ENCODE results near the gene ADISSP. TPM values are rescaled to one million over a fixed set of nuclear protein-coding genes. Genes with fewer than 3 reads are reported as not detected.

ADISSP gene
- total RNA-seq, 5 donors from 2014 or later (not counting 1 experiment from before 2014, with no cell fraction given), result 16.2 to 28.7 (median 22.6) TPM

DNA sequence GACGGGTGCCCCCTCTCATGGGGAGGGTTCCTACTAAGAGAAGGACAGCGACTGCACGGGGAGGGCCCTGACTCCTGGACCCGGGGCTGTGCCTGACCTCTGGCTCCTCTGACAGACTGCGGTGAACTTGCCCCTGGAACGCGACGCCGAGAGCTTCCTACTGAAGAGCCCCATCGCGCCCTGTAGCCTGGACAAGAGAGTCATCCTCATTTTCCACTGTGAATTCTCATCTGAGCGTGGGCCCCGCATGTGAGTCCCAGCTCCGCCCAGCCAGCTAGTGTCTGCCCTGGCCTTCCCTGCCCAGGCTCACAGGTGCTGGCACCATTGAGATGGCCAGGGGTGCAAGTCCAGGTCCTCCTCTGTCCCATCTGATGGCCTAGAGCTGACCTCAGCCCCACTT is 35.7 kb upstream of the ADISSP start:
- Mint-ChIP-seq H3K4me3 (peak overlapping the region in 1 of 3 donors; percentile 62), H3K9me3 (no peaks in the 10 kb centered on the region), H3K27ac (peak overlapping the region; percentile 99 to 100), H3K4me1 (peaks cover 77 to 92% (median 80%) of the 10 kb centered on the region in 3 donors), H3K36me3 (peaks cover 73% of the 10 kb centered on the region), H3K27me3 (no peaks in the 10 kb centered on the region)
- Histone ChIP-seq H3K27me3 (replicated peaks in 1 of 2; ENCODE audit: control insufficient read depth in 2 of 2, extremely low read depth in 1 of 2, insufficient read depth in 2 of 2, low read length in 1 of 2) (no peaks in the 10 kb centered on the region), H3K4me1 (ENCODE audit: control insufficient read depth in 1 of 2, extremely low read depth in 1 of 2, insufficient read depth in 2 of 2, low read length in 2 of 2) (peaks cover 34 to 95% of the 10 kb centered on the region in 2 experiments), H3K36me3 (ENCODE audit: control insufficient read depth in 2 of 2, extremely low read depth in 1 of 2, insufficient read depth in 1 of 2, low read length in 1 of 2) (peaks cover 33 to 77% of the 10 kb centered on the region in 2 donors), H3K9me3 (no peaks in the 10 kb centered on the region), H3K27ac (ENCODE audit: low read length) (peak overlapping the region; percentile 78), H3K4me3 (ENCODE audit: control insufficient read depth in 1 of 2, extremely low read depth in 1 of 2, low read length in 1 of 2) (no peak overlapping the region)
- WGBS (ENCODE audit: insufficient coverage), result 95% methylated on average over 14 of the region's 14 CpGs
- ChIA-PET CTCF (no interaction called here), POLR2A (no interaction called here)
- ATAC-seq (replicated peaks in 1 of 4), result no peak
- DNase-seq, result no peak

DNA sequence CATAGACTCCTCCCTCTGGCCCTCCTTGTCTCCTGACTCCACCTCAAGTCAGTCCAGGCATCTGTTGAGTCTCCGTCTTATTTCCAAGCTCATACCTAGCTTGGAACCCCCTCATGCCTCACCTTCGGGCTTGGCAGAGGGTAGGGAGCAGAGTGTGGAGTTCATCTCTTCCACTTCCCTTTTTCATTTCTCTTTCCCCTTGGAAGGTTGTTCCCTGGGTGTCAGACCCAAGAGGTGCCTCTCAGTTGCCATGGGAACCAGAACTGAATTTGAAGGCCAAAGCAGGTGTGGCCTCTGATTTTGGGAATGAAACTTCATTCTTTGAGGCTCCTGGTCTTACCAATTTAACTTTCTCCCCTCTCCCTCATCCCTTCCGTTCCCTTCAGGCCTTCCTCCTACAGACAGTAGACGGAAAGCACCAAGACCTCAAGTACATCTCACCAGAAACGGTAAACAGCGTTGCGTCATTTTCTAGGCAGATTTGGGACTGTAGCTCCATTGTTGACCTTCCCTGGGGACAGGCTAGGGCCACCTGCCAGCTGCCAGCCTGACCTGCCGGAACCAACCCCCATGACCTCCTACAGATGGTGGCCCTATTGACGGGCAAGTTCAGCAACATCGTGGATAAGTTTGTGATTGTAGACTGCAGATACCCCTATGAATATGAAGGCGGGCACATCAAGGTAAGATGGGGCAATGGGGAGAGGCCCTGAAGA is 35.1 kb upstream of the ADISSP start:
- ATAC-seq (replicated peaks in 1 of 4) (no peak), DNase-seq (no peak)
- Mint-ChIP-seq H3K9me3 (no peaks in the 10 kb centered on the region), H3K36me3 (peaks cover 79% of the 10 kb centered on the region), H3K4me1 (peaks cover 77 to 92% (median 80%) of the 10 kb centered on the region in 3 donors), H3K4me3 (peak overlapping the region in 1 of 3 donors; percentile 62), H3K27ac (peak overlapping the region; percentile 99 to 100), H3K27me3 (no peaks in the 10 kb centered on the region)
- Histone ChIP-seq H3K27me3 (replicated peaks in 1 of 2; ENCODE audit: control insufficient read depth in 2 of 2, extremely low read depth in 1 of 2, insufficient read depth in 2 of 2, low read length in 1 of 2) (no peaks in the 10 kb centered on the region), H3K9me3 (no peaks in the 10 kb centered on the region), H3K36me3 (ENCODE audit: control insufficient read depth in 2 of 2, extremely low read depth in 1 of 2, insufficient read depth in 1 of 2, low read length in 1 of 2) (peaks cover 36 to 79% of the 10 kb centered on the region in 2 donors), H3K4me3 (ENCODE audit: control insufficient read depth in 1 of 2, extremely low read depth in 1 of 2, low read length in 1 of 2) (no peak overlapping the region), H3K4me1 (ENCODE audit: control insufficient read depth in 1 of 2, extremely low read depth in 1 of 2, insufficient read depth in 2 of 2, low read length in 2 of 2) (peaks cover 33 to 95% of the 10 kb centered on the region in 2 experiments), H3K27ac (ENCODE audit: low read length) (peak overlapping the region; percentile 78)
- 98% methylated on average over 6 of the region's 11 CpGs for WGBS (ENCODE audit: insufficient coverage)
- POLR2A ChIA-PET, result no interaction called here
- CTCF ChIA-PET, result interaction anchor here in 1 of 2 donors (0.6 kb wide), 1 partner anchor 1175 kb away, joined by 3 read pairs; no protein-coding TSS in a partner anchor

DNA sequence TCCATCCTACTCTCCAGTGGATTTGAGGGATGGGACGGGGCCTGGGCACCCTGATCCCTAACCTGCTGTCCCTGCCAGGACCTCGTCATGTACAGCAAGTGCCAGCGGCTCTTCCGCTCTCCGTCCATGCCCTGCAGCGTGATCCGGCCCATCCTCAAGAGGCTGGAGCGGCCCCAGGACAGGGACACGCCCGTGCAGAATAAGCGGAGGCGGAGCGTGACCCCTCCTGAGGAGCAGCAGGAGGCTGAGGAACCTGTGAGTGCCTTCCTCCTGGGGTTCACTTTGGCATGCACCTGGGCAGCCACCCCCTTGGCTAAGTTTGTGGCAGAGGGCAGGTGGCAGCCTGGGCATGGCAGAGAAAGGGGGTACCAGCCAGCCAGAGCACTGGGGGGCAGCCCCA is 34.3 kb upstream of the ADISSP start:
- Mint-ChIP-seq H3K27ac (peak overlapping the region; percentile 99 to 100), H3K4me1 (peaks cover 74 to 88% (median 78%) of the 10 kb centered on the region in 3 donors), H3K36me3 (peaks cover 82% of the 10 kb centered on the region), H3K9me3 (no peaks in the 10 kb centered on the region), H3K4me3 (peak overlapping the region in 1 of 3 donors; percentile 62), H3K27me3 (no peaks in the 10 kb centered on the region)
- Histone ChIP-seq H3K27me3 (replicated peaks in 1 of 2; ENCODE audit: control insufficient read depth in 2 of 2, extremely low read depth in 1 of 2, insufficient read depth in 2 of 2, low read length in 1 of 2) (no peaks in the 10 kb centered on the region), H3K36me3 (ENCODE audit: control insufficient read depth in 2 of 2, extremely low read depth in 1 of 2, insufficient read depth in 1 of 2, low read length in 1 of 2) (peaks cover 36 to 79% of the 10 kb centered on the region in 2 donors), H3K9me3 (no peaks in the 10 kb centered on the region), H3K27ac (ENCODE audit: low read length) (peak overlapping the region; percentile 78), H3K4me1 (ENCODE audit: control insufficient read depth in 1 of 2, extremely low read depth in 1 of 2, insufficient read depth in 2 of 2, low read length in 2 of 2) (peaks cover 31 to 95% of the 10 kb centered on the region in 2 experiments), H3K4me3 (ENCODE audit: control insufficient read depth in 1 of 2, extremely low read depth in 1 of 2, low read length in 1 of 2) (no peak overlapping the region)
- ATAC-seq (replicated peaks in 1 of 4) (no peak), DNase-seq (no peak)
- ChIA-PET POLR2A (no interaction called here), CTCF (interaction anchor here in 1 of 2 donors (0.6 kb wide), 2 partner anchors 10 to 1176 kb away, joined by 3 read pairs; no protein-coding TSS in a partner anchor)
- 96% methylated on average over 13 of the region's 13 CpGs for WGBS (ENCODE audit: insufficient coverage)

DNA sequence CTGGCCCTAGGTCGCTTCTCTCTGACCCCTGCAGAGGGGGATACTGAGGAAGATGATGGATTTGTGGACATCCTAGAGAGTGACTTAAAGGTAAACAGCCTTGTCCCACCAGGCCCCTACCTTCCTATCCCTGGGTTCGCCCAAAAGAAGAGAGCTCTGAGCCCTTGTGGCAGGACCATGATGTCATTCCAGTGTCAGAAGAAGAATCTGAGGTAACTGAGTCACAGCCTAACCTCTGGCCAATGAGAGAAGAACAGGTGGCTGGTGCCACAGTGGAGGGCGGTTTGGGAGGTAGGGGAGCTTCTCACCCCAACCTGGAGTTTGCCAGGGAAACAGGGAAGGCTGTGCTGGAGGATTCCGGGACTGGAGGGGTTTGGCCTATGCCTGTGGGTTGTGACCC is 33.7 kb upstream of the ADISSP start:
- no peak for DNase-seq
- CTCF ChIA-PET, result interaction anchor here in 1 of 2 donors (0.6 kb wide), 1 partner anchor 9 kb away, joined by 3 read pairs; no protein-coding TSS in a partner anchor
- Mint-ChIP-seq H3K36me3 (peaks cover 83% of the 10 kb centered on the region), H3K4me1 (peaks cover 70 to 85% (median 77%) of the 10 kb centered on the region in 3 donors), H3K27ac (peak overlapping the region; percentile 99 to 100), H3K4me3 (no peak overlapping the region), H3K27me3 (no peaks in the 10 kb centered on the region), H3K9me3 (no peaks in the 10 kb centered on the region)
- Histone ChIP-seq H3K27ac (ENCODE audit: low read length) (peak overlapping the region; percentile 78), H3K27me3 (replicated peaks in 1 of 2; ENCODE audit: control insufficient read depth in 2 of 2, extremely low read depth in 1 of 2, insufficient read depth in 2 of 2, low read length in 1 of 2) (no peaks in the 10 kb centered on the region), H3K9me3 (no peaks in the 10 kb centered on the region), H3K4me3 (ENCODE audit: control insufficient read depth in 1 of 2, extremely low read depth in 1 of 2, low read length in 1 of 2) (no peak overlapping the region), H3K36me3 (ENCODE audit: control insufficient read depth in 2 of 2, extremely low read depth in 1 of 2, insufficient read depth in 1 of 2, low read length in 1 of 2) (peaks cover 36 to 78% of the 10 kb centered on the region in 2 donors), H3K4me1 (ENCODE audit: control insufficient read depth in 1 of 2, extremely low read depth in 1 of 2, insufficient read depth in 2 of 2, low read length in 2 of 2) (peaks cover 31 to 93% of the 10 kb centered on the region in 2 experiments)
- WGBS (ENCODE audit: insufficient coverage), result 100% methylated on average over 2 of the region's 4 CpGs
- no peak for ATAC-seq (replicated peaks in 1 of 4)
- POLR2A ChIA-PET, result no interaction called here

DNA sequence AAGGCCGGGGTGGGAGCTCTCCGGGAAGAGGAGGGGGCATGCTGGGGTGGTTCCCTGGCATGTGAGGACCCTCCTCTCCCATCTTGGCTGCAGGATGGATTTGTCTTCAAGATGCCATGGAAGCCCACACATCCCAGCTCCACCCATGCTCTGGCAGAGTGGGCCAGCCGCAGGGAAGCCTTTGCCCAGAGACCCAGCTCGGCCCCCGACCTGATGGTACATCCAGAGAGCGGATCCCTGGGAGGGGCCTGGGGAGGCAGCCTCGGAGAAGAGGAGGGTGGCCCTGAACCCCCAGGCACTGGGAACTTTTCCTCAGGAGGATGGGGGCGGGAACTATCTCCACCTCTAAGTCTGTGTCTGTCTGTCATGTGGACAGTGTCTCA is 33.3 kb upstream of the ADISSP start:
- Histone ChIP-seq H3K27me3 (replicated peaks in 1 of 2; ENCODE audit: control insufficient read depth in 2 of 2, extremely low read depth in 1 of 2, insufficient read depth in 2 of 2, low read length in 1 of 2) (no peaks in the 10 kb centered on the region), H3K4me3 (ENCODE audit: control insufficient read depth in 1 of 2, extremely low read depth in 1 of 2, low read length in 1 of 2) (no peak overlapping the region), H3K9me3 (no peaks in the 10 kb centered on the region), H3K27ac (ENCODE audit: low read length) (peak overlapping the region; percentile 78), H3K36me3 (ENCODE audit: control insufficient read depth in 2 of 2, extremely low read depth in 1 of 2, insufficient read depth in 1 of 2, low read length in 1 of 2) (peaks cover 36 to 73% of the 10 kb centered on the region in 2 donors), H3K4me1 (ENCODE audit: control insufficient read depth in 1 of 2, extremely low read depth in 1 of 2, insufficient read depth in 2 of 2, low read length in 2 of 2) (peaks cover 31 to 89% of the 10 kb centered on the region in 2 experiments)
- CTCF ChIA-PET, result interaction anchor here in 1 of 2 donors (0.5 kb wide), 1 partner anchor 16 kb away, joined by 4 read pairs; no protein-coding TSS in a partner anchor
- H3K9me3 Mint-ChIP-seq, result no peaks in the 10 kb centered on the region
- ATAC-seq (replicated peaks in 1 of 4), result no peak
- POLR2A ChIA-PET, result no interaction called here
- 95% methylated on average over 8 of the region's 8 CpGs for WGBS (ENCODE audit: insufficient coverage)
- peaks cover 79% of the 10 kb centered on the region for H3K36me3 Mint-ChIP-seq
- H3K27me3 Mint-ChIP-seq, result no peaks in the 10 kb centered on the region
- peak overlapping the region; percentile 99 to 100 for H3K27ac Mint-ChIP-seq
- no peak for DNase-seq
- peak overlapping the region in 1 of 3 donors; percentile 99 for H3K4me3 Mint-ChIP-seq
- H3K4me1 Mint-ChIP-seq, result peaks cover 68 to 83% (median 77%) of the 10 kb centered on the region in 3 donors

DNA sequence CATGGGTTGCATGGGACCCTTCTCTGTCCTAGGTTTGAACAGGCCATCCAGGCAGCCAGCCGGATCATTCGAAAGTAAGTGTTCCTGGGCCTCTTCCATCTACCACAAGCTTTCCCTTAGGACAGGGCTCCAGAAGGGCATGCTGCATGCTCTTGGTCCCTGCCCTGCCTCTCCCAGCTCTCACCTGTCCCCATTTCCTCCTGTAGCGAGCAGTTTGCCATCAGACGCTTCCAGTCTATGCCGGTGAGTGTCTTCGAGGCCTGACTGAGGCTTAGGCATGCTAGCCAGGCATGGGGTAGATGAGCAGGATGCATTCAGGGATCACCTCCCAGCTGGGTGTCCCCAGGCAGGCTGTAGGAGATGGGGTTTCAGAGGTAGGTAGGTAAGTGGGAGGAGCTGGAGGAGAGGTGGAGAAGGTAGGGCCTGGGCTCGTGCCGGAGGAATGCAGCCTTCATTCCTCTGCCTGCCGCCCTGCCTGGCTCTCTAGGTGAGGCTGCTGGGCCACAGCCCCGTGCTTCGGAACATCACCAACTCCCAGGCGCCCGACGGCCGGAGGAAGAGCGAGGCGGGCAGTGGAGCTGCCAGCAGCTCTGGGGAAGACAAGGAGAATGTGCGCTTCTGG is 32.8 kb upstream of the ADISSP start:
- peaks cover 68 to 81% (median 74%) of the 10 kb centered on the region in 3 donors for H3K4me1 Mint-ChIP-seq

More for the DNA sequence above, 32.8 kb upstream of the ADISSP start:
- Mint-ChIP-seq H3K27ac (peak overlapping the region; percentile 99 to 100), H3K9me3 (no peaks in the 10 kb centered on the region), H3K36me3 (peaks cover 74% of the 10 kb centered on the region), H3K27me3 (no peaks in the 10 kb centered on the region), H3K4me3 (peak overlapping the region; percentile 99 to 100 (median 100))
- Histone ChIP-seq H3K27ac (ENCODE audit: low read length) (peak overlapping the region; percentile 78), H3K27me3 (replicated peaks in 1 of 2; ENCODE audit: control insufficient read depth in 2 of 2, extremely low read depth in 1 of 2, insufficient read depth in 2 of 2, low read length in 1 of 2) (no peaks in the 10 kb centered on the region), H3K36me3 (ENCODE audit: control insufficient read depth in 2 of 2, extremely low read depth in 1 of 2, insufficient read depth in 1 of 2, low read length in 1 of 2) (peaks cover 35 to 68% of the 10 kb centered on the region in 2 donors), H3K9me3 (no peaks in the 10 kb centered on the region), H3K4me3 (ENCODE audit: control insufficient read depth in 1 of 2, extremely low read depth in 1 of 2, low read length in 1 of 2) (no peak overlapping the region), H3K4me1 (ENCODE audit: control insufficient read depth in 1 of 2, extremely low read depth in 1 of 2, insufficient read depth in 2 of 2, low read length in 2 of 2) (peaks cover 31 to 93% of the 10 kb centered on the region in 2 experiments)
- POLR2A ChIA-PET, result interaction anchor here in 1 of 2 donors (0.6 kb wide), 1 partner anchor 1256 kb away, joined by 10 read pairs; no protein-coding TSS in a partner anchor
- CTCF ChIA-PET, result interaction anchor here in 1 of 2 donors (0.5 kb wide), 1 partner anchor 16 kb away, joined by 4 read pairs; no protein-coding TSS in a partner anchor
- DNase-seq (no peak), ATAC-seq (replicated peaks in 1 of 4) (no peak)
- WGBS (ENCODE audit: insufficient coverage), result 99% methylated on average over 14 of the region's 18 CpGs
